GM10847 (cell line): Measurements from ENCODE around the gene PRG3.

Experiments used
- POLR2A ChIP-seq: IDR thresholded peaks from 2 replicates; pipeline ENCODE4 v1.6.1; 2011; ENCODE audit not compliant: insufficient read length; ENCODE audit errors: extremely low read depth

PRG3 gene

GRCh38 chr11:57416436-57416835 is 35.5 kb upstream of the PRG3 start:
- TF ChIP-seq POLR2A, result no peak

- TF ChIP-seq POLR2A, result no peak
These were observed 33.8 kb upstream of the PRG3 start for GRCh38 chr11:57414612-57415212.

GRCh38 chr11:57413681-57414080 is 32.7 kb upstream of the PRG3 start:
- no peak for TF ChIP-seq POLR2A

- TF ChIP-seq POLR2A, result no peak
These were observed 29.3 kb upstream of the PRG3 start for GRCh38 chr11:57410287-57410686.

GRCh38 chr11:57409321-57410100 is 28.6 kb upstream of the PRG3 start:
- no peak for TF ChIP-seq POLR2A

- no peak for TF ChIP-seq POLR2A
These were observed 27.8 kb upstream of the PRG3 start for GRCh38 chr11:57408771-57409170.

- no peak for TF ChIP-seq POLR2A
These were observed 27.1 kb upstream of the PRG3 start for GRCh38 chr11:57407941-57408475.

GRCh38 chr11:57407010-57407920 is 26.3 kb upstream of the PRG3 start:
- TF ChIP-seq POLR2A, result no peak

- TF ChIP-seq POLR2A, result no peak
These were observed 25.5 kb upstream of the PRG3 start for GRCh38 chr11:57406337-57406904.

- no peak for TF ChIP-seq POLR2A
These were observed 24.4 kb upstream of the PRG3 start for GRCh38 chr11:57405271-57405860.

- TF ChIP-seq POLR2A, result no peak
These were observed 22.8 kb upstream of the PRG3 start for GRCh38 chr11:57403802-57404147.

GRCh38 chr11:57402188-57403002 is 21.4 kb upstream of the PRG3 start:
- TF ChIP-seq POLR2A, result no peak

GRCh38 chr11:57399972-57400578 is 19.1 kb upstream of the PRG3 start:
- TF ChIP-seq POLR2A, result no peak

- TF ChIP-seq POLR2A, result no peak
These were observed 18.3 kb upstream of the PRG3 start for GRCh38 chr11:57399221-57399620.
